Measurements from ENCODE around the gene SMIM1. TPM values are rescaled to one million over a fixed set of nuclear protein-coding genes. Genes with fewer than 3 reads are reported as not detected.

The SMIM1 gene
- polyA plus RNA-seq, 3 donors, result 1.1 to 2.7 (median 1.4) TPM

GRCh38 chr1:3789421-3790300, 17.1 kb downstream of the SMIM1 start:
- DNase-seq, result no peak
- no peak overlapping the region for H3K4me2 ChIP-seq (replicated peaks; ENCODE audit: extremely low read depth, low read length, poor library complexity, severe bottlenecking)
- H3K27ac Mint-ChIP-seq, result peak overlapping the region in 2 of 7 donors; percentile 25 to 86
- H3K79me2 ChIP-seq (ENCODE audit: insufficient read depth, low read length), result peaks cover 74% of the 10 kb centered on the region
- H3K27me3 ChIP-seq (ENCODE audit: control insufficient read depth in 2 of 2, insufficient read depth in 2 of 2, low read length in 2 of 2), result no peaks in the 10 kb centered on the region
- H3K4me1 Mint-ChIP-seq, result peaks cover 29% of the 10 kb centered on the region
- no peaks in the 10 kb centered on the region for H3K9me3 ChIP-seq (replicated peaks in 1 of 2; ENCODE audit: control insufficient read depth in 1 of 2, insufficient read depth in 1 of 2, low read length in 2 of 2)
- H3K36me3 ChIP-seq (replicated peaks in 1 of 2; ENCODE audit: control insufficient read depth in 1 of 2, insufficient read depth in 2 of 2, low read length in 2 of 2), result peaks cover 43 to 68% of the 10 kb centered on the region in 2 donors
- H4K20me1 ChIP-seq (ENCODE audit: insufficient read depth, low read length), result peaks cover 89% of the 10 kb centered on the region
- no peak overlapping the region for H2AFZ ChIP-seq (ENCODE audit: insufficient read depth, low read depth, low read length, poor library complexity, severe bottlenecking)
- H3K27ac ChIP-seq (ENCODE audit: low read depth in 1 of 2, low read length in 2 of 2), result no peak overlapping the region
- no peak overlapping the region for H3K9ac ChIP-seq (ENCODE audit: insufficient read depth, low read length, poor library complexity, severe bottlenecking)
- H3K27me3 Mint-ChIP-seq (ENCODE audit: low read depth in 3 of 3), result peaks cover 0 to 1% (median 0%) of the 10 kb centered on the region in 3 donors
- intact Hi-C loops (cut with micrococcal nuclease), result no loop called here
- peaks cover 14 to 17% of the 10 kb centered on the region in 2 donors for H3K4me1 ChIP-seq (ENCODE audit: control insufficient read depth in 1 of 2, insufficient read depth in 2 of 2, low read length in 2 of 2)
- no peak overlapping the region for H3K4me3 ChIP-seq (replicated peaks in 1 of 3; ENCODE audit: low read depth in 2 of 3, low read length in 3 of 3)
- 92% methylated on average over 30 of the region's 34 CpGs for WGBS (ENCODE audit: insufficient coverage)
- no peak overlapping the region for H3K4me3 Mint-ChIP-seq
- TF ChIP-seq, protein P1, sequence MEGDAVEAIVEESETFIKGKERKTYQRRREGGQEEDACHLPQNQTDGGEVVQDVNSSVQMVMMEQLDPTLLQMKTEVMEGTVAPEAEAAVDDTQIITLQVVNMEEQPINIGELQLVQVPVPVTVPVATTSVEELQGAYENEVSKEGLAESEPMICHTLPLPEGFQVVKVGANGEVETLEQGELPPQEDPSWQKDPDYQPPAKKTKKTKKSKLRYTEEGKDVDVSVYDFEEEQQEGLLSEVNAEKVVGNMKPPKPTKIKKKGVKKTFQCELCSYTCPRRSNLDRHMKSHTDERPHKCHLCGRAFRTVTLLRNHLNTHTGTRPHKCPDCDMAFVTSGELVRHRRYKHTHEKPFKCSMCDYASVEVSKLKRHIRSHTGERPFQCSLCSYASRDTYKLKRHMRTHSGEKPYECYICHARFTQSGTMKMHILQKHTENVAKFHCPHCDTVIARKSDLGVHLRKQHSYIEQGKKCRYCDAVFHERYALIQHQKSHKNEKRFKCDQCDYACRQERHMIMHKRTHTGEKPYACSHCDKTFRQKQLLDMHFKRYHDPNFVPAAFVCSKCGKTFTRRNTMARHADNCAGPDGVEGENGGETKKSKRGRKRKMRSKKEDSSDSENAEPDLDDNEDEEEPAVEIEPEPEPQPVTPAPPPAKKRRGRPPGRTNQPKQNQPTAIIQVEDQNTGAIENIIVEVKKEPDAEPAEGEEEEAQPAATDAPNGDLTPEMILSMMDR (IDR thresholded peaks at IDR 0.05), result no peak
- H3K36me3 Mint-ChIP-seq, result peaks cover 39 to 68% of the 10 kb centered on the region in 2 donors
- H3K9me3 Mint-ChIP-seq, result no peaks in the 10 kb centered on the region

DNA sequence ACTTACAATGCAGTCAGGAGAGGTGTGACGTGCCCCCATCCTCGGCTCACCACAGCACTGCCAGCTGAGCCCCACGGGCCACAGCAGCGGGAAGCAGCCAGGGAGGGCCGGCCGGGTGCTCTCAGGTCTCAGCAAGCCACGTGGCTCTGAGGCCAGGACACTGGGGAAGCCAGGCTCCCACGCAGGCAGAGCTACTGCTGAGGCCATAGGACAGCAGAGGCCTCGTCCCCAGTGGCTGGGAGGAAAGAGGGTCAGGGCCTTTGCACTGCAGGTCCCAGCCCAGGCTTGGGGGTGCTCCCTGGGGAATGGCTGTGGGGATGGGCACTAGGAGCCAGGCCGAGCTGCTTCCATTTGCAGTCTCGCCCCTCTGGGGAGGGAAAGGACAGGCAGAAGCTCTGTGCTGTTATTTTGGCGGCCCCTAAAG, 18.0 kb downstream of the SMIM1 start:
- Histone ChIP-seq H2AFZ (ENCODE audit: insufficient read depth, low read depth, low read length, poor library complexity, severe bottlenecking) (no peak overlapping the region), H3K9ac (ENCODE audit: insufficient read depth, low read length, poor library complexity, severe bottlenecking) (no peak overlapping the region), H4K20me1 (ENCODE audit: insufficient read depth, low read length) (peaks cover 97% of the 10 kb centered on the region), H3K27me3 (ENCODE audit: control insufficient read depth in 2 of 2, insufficient read depth in 2 of 2, low read length in 2 of 2) (no peaks in the 10 kb centered on the region), H3K4me2 (replicated peaks; ENCODE audit: extremely low read depth, low read length, poor library complexity, severe bottlenecking) (no peak overlapping the region), H3K36me3 (replicated peaks in 1 of 2; ENCODE audit: control insufficient read depth in 1 of 2, insufficient read depth in 2 of 2, low read length in 2 of 2) (peaks cover 35 to 60% of the 10 kb centered on the region in 2 donors), H3K9me3 (replicated peaks in 1 of 2; ENCODE audit: control insufficient read depth in 1 of 2, insufficient read depth in 1 of 2, low read length in 2 of 2) (no peaks in the 10 kb centered on the region), H3K79me2 (ENCODE audit: insufficient read depth, low read length) (peaks cover 83% of the 10 kb centered on the region), H3K4me1 (ENCODE audit: control insufficient read depth in 1 of 2, insufficient read depth in 2 of 2, low read length in 2 of 2) (peaks cover 22 to 26% of the 10 kb centered on the region in 2 donors), H3K27ac (ENCODE audit: low read depth in 1 of 2, low read length in 2 of 2) (no peak overlapping the region), H3K4me3 (replicated peaks in 1 of 3; ENCODE audit: low read depth in 2 of 3, low read length in 3 of 3) (no peak overlapping the region)
- DNase-seq, result no peak
- TF ChIP-seq, protein P1 (IDR thresholded peaks at IDR 0.05), result no peak
- Mint-ChIP-seq H3K4me1 (peaks cover 38% of the 10 kb centered on the region), H3K27ac (no peak overlapping the region), H3K4me3 (no peak overlapping the region), H3K27me3 (ENCODE audit: low read depth in 3 of 3) (peaks cover 0 to 1% (median 0%) of the 10 kb centered on the region in 3 donors), H3K36me3 (peaks cover 30 to 60% of the 10 kb centered on the region in 2 donors), H3K9me3 (no peaks in the 10 kb centered on the region)
- 94% methylated on average over 11 of the region's 12 CpGs for WGBS (ENCODE audit: insufficient coverage)
- intact Hi-C loops (cut with micrococcal nuclease), result no loop called here
